Measurements from ENCODE around the gene CDK17.

The CDK17 gene

DNA sequence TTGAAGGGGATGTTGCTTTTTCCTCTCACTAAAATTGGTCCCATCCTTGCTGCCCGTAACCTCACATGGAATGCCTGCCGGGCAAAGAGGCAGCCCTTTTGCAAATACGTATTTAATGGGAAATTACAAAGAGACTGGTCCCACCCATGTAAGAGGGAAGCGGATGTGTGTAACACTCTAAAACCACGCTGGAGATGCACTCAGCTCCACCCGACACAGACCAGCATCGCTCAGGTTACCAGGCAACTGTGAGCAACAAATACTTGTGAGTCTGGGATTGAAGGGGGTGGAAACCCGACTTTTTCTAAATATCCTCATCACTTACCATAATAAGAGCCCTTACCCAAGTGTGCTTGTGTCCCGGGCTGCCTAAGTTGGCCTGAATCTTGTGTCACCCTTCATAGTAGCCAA is 158.4 kb downstream of the CDK17 start:
- peaks cover 59% of the 10 kb centered on the region for H3K4me1 ChIP-seq (ENCODE audit: insufficient read depth, low read length)
- H3K27me3 ChIP-seq (ENCODE audit: control insufficient read depth in 1 of 2, insufficient read depth in 2 of 2, low read length in 2 of 2), result no peaks in the 10 kb centered on the region
- no peaks in the 10 kb centered on the region for H3K9me3 ChIP-seq (ENCODE audit: low read length)
- H3K9ac ChIP-seq (ENCODE audit: low read length), result peak overlapping the region; percentile 13
- H3K4me3 ChIP-seq (ENCODE audit: low read depth in 1 of 2, low read length in 2 of 2), result peak overlapping the region in 1 of 2 donors; percentile 39
- H3K27ac ChIP-seq (ENCODE audit: low read depth, low read length), result peak overlapping the region; percentile 91
- peaks cover 2% of the 10 kb centered on the region for H3K36me3 ChIP-seq (ENCODE audit: insufficient read depth, low read length)

- H3K9me3 ChIP-seq (ENCODE audit: low read length), result no peaks in the 10 kb centered on the region
- H3K27me3 ChIP-seq (ENCODE audit: control insufficient read depth in 1 of 2, insufficient read depth in 2 of 2, low read length in 2 of 2), result no peaks in the 10 kb centered on the region
- no peaks in the 10 kb centered on the region for H3K36me3 ChIP-seq (ENCODE audit: insufficient read depth, low read length)
- peaks cover 63% of the 10 kb centered on the region for H3K4me1 ChIP-seq (ENCODE audit: insufficient read depth, low read length)
- H3K4me3 ChIP-seq (ENCODE audit: low read depth in 1 of 2, low read length in 2 of 2), result peak overlapping the region in 1 of 2 donors; percentile 39
- H3K27ac ChIP-seq (ENCODE audit: low read depth, low read length), result peak overlapping the region; percentile 91
- peak overlapping the region; percentile 13 for H3K9ac ChIP-seq (ENCODE audit: low read length)
Observed at GRCh38 chr12:96241431-96241830, 158.8 kb downstream of the CDK17 start.

DNA sequence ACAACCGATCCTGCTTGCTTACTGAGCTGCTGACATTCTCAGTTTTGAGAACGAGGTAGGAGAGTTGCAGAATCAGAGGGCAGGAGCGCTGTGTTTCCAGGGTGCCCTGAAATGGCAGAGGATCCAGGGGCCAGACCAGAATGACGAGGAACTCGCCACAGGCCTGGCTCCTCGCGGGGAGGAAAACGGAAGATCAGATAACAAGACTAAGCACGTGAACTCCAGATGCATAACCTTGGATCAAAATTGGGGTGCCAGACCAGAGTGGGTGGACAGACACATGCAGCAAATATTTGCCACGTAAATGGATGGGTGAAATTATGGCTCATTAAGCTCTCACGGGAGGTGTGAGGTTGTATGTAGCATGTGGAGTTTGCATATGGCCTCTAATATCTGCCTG is 159.6 kb downstream of the CDK17 start:
- Histone ChIP-seq H3K4me1 (ENCODE audit: insufficient read depth, low read length) (peaks cover 71% of the 10 kb centered on the region), H3K27ac (ENCODE audit: low read depth, low read length) (peak overlapping the region; percentile 91), H3K9ac (ENCODE audit: low read length) (peak overlapping the region; percentile 11), H3K27me3 (ENCODE audit: control insufficient read depth in 1 of 2, insufficient read depth in 2 of 2, low read length in 2 of 2) (no peaks in the 10 kb centered on the region), H3K36me3 (ENCODE audit: insufficient read depth, low read length) (no peaks in the 10 kb centered on the region), H3K9me3 (ENCODE audit: low read length) (no peaks in the 10 kb centered on the region), H3K4me3 (ENCODE audit: low read depth in 1 of 2, low read length in 2 of 2) (no peak overlapping the region)

- Histone ChIP-seq H3K4me3 (ENCODE audit: low read depth in 1 of 2, low read length in 2 of 2) (peak overlapping the region in 1 of 2 donors; percentile 46), H3K9ac (ENCODE audit: low read length) (peak overlapping the region; percentile 11), H3K4me1 (ENCODE audit: insufficient read depth, low read length) (peaks cover 78% of the 10 kb centered on the region), H3K36me3 (ENCODE audit: insufficient read depth, low read length) (no peaks in the 10 kb centered on the region), H3K9me3 (ENCODE audit: low read length) (no peaks in the 10 kb centered on the region), H3K27me3 (ENCODE audit: control insufficient read depth in 1 of 2, insufficient read depth in 2 of 2, low read length in 2 of 2) (no peaks in the 10 kb centered on the region), H3K27ac (ENCODE audit: low read depth, low read length) (peak overlapping the region; percentile 91)
Observed at GRCh38 chr12:96239711-96240635, 160.3 kb downstream of the CDK17 start.

GRCh38 chr12:96238336-96239047 is 161.7 kb downstream of the CDK17 start:
- Histone ChIP-seq H3K4me1 (ENCODE audit: insufficient read depth, low read length) (peaks cover 91% of the 10 kb centered on the region), H3K27ac (ENCODE audit: low read depth, low read length) (peak overlapping the region; percentile 98), H3K4me3 (ENCODE audit: low read depth in 1 of 2, low read length in 2 of 2) (no peak overlapping the region), H3K9me3 (ENCODE audit: low read length) (no peaks in the 10 kb centered on the region), H3K27me3 (ENCODE audit: control insufficient read depth in 1 of 2, insufficient read depth in 2 of 2, low read length in 2 of 2) (no peaks in the 10 kb centered on the region), H3K9ac (ENCODE audit: low read length) (peak overlapping the region; percentile 62), H3K36me3 (ENCODE audit: insufficient read depth, low read length) (no peaks in the 10 kb centered on the region)

DNA sequence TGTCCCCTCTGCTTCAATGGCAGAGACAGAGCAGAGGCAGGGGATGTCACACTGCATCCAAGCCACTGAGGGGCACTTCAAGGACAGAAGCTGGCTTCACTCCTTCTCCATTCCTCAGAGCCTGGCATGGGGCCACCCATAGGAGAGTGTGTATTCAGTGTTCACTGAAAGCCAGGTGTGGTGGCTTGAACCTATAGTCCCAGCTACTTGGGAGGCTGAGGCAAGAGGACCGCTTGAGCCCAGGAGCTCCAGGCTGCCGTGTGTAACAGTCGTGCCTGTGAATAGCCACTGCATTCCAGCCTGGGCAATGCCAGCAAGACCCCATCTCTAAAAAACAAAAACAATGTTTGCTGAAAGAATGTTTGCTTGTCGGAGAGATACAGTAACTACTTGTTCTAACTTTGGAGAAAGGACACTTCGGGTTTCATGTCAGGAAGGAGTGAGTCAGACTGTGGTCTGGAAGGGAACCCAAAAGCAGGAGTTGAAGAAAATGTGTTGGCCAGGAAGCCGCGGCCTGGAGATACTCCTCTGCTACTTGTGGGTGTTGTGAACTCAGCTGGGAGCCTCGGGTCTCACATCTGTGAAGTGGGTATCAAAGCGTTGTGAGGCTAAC is 162.7 kb downstream of the CDK17 start:
- Histone ChIP-seq H3K9ac (ENCODE audit: low read length) (peak overlapping the region; percentile 62), H3K27ac (ENCODE audit: low read depth, low read length) (peak overlapping the region; percentile 98), H3K4me3 (ENCODE audit: low read depth in 1 of 2, low read length in 2 of 2) (peak overlapping the region in 1 of 2 donors; percentile 18), H3K36me3 (ENCODE audit: insufficient read depth, low read length) (no peaks in the 10 kb centered on the region), H3K27me3 (ENCODE audit: control insufficient read depth in 1 of 2, insufficient read depth in 2 of 2, low read length in 2 of 2) (no peaks in the 10 kb centered on the region), H3K9me3 (ENCODE audit: low read length) (no peaks in the 10 kb centered on the region), H3K4me1 (ENCODE audit: insufficient read depth, low read length) (peaks cover 97% of the 10 kb centered on the region)

GRCh38 chr12:96237035-96237434 is 163.2 kb downstream of the CDK17 start:
- peak overlapping the region; percentile 62 for H3K9ac ChIP-seq (ENCODE audit: low read length)
- peaks cover 92% of the 10 kb centered on the region for H3K4me1 ChIP-seq (ENCODE audit: insufficient read depth, low read length)
- H3K27me3 ChIP-seq (ENCODE audit: control insufficient read depth in 1 of 2, insufficient read depth in 2 of 2, low read length in 2 of 2), result no peaks in the 10 kb centered on the region
- H3K27ac ChIP-seq (ENCODE audit: low read depth, low read length), result peak overlapping the region; percentile 98
- H3K4me3 ChIP-seq (ENCODE audit: low read depth in 1 of 2, low read length in 2 of 2), result peak overlapping the region in 1 of 2 donors; percentile 18
- no peaks in the 10 kb centered on the region for H3K36me3 ChIP-seq (ENCODE audit: insufficient read depth, low read length)
- no peaks in the 10 kb centered on the region for H3K9me3 ChIP-seq (ENCODE audit: low read length)

DNA sequence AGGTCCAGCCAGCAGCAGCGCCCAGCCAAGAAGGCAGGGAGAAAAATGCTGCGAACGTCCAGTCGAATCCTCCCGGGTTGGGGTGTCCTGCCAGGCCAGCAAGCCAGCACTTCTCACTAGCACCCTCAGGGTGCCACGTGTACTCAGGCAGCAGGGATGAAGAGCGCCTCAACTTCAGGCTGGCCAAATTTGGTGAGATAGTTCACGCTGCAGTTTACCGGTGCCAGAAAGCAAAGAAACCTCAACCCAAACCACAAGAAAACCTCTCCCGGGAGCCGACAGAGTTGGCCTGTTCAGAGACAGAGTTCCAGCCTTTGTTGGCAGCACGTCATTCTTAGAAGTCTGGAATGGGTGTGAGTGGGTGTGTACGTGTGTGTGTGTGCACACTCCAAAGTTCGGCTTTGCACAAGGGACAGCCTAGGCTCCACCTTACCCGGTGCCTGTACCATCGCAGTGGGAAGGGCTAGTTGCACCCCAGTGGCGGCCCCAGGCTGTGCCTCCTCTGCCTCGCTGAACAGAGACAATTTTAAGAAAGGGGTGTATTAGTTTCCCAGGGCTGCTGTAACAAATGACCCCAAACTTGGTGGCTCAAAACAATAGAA is 163.9 kb downstream of the CDK17 start:
- Histone ChIP-seq H3K9ac (ENCODE audit: low read length) (peak overlapping the region; percentile 62), H3K4me1 (ENCODE audit: insufficient read depth, low read length) (peaks cover 91% of the 10 kb centered on the region), H3K27me3 (ENCODE audit: control insufficient read depth in 1 of 2, insufficient read depth in 2 of 2, low read length in 2 of 2) (no peaks in the 10 kb centered on the region)

GRCh38 chr12:96235484-96235826 is 164.8 kb downstream of the CDK17 start:
- Histone ChIP-seq H3K4me3 (ENCODE audit: low read depth in 1 of 2, low read length in 2 of 2) (no peak overlapping the region), H3K36me3 (ENCODE audit: insufficient read depth, low read length) (no peaks in the 10 kb centered on the region), H3K27me3 (ENCODE audit: control insufficient read depth in 1 of 2, insufficient read depth in 2 of 2, low read length in 2 of 2) (no peaks in the 10 kb centered on the region), H3K27ac (ENCODE audit: low read depth, low read length) (peak overlapping the region; percentile 98), H3K4me1 (ENCODE audit: insufficient read depth, low read length) (peaks cover 91% of the 10 kb centered on the region), H3K9me3 (ENCODE audit: low read length) (no peaks in the 10 kb centered on the region), H3K9ac (ENCODE audit: low read length) (peak overlapping the region; percentile 18)

More for the DNA sequence above, 163.9 kb downstream of the CDK17 start:
- peak overlapping the region; percentile 98 for H3K27ac ChIP-seq (ENCODE audit: low read depth, low read length)
- no peaks in the 10 kb centered on the region for H3K9me3 ChIP-seq (ENCODE audit: low read length)
- no peaks in the 10 kb centered on the region for H3K36me3 ChIP-seq (ENCODE audit: insufficient read depth, low read length)
- H3K4me3 ChIP-seq (ENCODE audit: low read depth in 1 of 2, low read length in 2 of 2), result peak overlapping the region in 1 of 2 donors; percentile 9

DNA sequence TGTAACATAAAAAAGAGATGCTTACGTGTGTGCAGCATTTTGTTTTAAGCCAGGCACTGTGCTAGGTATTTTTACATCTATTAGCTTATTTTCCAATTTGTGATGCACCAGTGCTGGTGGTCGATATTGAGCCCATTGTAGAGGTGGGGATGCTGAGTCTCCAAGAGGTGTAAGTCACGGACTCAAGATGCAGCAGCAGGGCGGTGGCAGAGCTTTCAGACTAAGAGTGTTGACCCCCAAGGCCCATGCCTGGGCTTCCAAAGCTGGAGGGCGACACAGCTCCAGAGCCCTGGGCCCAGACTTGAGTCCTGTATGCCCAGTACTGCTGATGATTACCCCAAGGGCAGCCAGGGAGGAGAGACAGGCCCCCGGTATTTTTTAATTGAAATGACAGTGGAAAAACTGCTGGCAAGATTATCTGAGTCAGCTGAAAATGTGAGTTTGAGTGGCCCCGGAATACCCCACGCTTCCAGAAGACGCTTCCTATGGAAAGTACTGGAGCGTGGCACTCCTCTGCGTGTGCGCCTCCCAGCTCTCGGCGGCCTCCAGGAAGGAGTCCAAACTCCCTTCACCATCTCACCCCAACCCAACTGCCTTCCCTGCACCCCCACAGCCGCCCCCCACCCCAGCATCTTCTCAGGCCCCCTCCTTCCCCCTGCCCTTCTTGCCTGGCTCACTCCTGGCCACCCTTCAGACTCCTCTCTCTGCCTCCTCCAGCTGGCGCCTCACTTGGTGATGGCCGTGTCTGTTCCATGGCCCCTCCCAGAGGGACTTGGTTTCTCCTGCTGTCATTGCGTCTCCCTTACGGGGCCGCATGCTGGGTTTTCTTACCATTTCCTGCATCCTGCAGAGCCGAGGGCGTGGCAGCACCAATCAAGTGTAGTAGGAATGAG is 165.4 kb downstream of the CDK17 start:
- peaks cover 86% of the 10 kb centered on the region for H3K4me1 ChIP-seq (ENCODE audit: insufficient read depth, low read length)
- H3K9ac ChIP-seq (ENCODE audit: low read length), result peak overlapping the region; percentile 18
- peak overlapping the region; percentile 98 for H3K27ac ChIP-seq (ENCODE audit: low read depth, low read length)
- H3K9me3 ChIP-seq (ENCODE audit: low read length), result no peaks in the 10 kb centered on the region
- H3K27me3 ChIP-seq (ENCODE audit: control insufficient read depth in 1 of 2, insufficient read depth in 2 of 2, low read length in 2 of 2), result no peaks in the 10 kb centered on the region
- no peaks in the 10 kb centered on the region for H3K36me3 ChIP-seq (ENCODE audit: insufficient read depth, low read length)
- H3K4me3 ChIP-seq (ENCODE audit: low read depth in 1 of 2, low read length in 2 of 2), result peak overlapping the region in 1 of 2 donors; percentile 14

All from muscle layer of colon (tissue), 2 donors.